ENCODE data around the gene ZNF605.

DNA sequence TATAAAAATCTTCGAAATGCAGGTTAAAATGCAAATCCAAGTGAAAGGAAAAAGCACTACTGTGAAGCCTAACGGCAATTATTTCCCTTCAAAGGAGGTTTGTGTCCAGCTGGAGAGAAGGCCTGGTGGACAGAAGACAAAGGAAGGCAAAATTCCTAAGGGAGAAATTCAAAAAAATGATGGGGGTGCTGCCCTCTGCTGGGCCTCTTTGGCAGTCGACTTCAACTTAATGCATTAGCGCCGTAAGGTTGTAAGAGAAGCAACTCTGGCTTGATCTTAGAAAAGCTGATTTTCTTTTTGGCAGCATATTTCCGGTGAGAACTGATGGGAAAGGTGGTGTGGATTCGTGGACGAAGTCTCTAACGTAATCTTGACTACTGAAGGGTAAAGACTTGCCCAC lies 34.4 kb downstream of the ZNF605 start:
- TF ChIP-seq, protein P1, sequence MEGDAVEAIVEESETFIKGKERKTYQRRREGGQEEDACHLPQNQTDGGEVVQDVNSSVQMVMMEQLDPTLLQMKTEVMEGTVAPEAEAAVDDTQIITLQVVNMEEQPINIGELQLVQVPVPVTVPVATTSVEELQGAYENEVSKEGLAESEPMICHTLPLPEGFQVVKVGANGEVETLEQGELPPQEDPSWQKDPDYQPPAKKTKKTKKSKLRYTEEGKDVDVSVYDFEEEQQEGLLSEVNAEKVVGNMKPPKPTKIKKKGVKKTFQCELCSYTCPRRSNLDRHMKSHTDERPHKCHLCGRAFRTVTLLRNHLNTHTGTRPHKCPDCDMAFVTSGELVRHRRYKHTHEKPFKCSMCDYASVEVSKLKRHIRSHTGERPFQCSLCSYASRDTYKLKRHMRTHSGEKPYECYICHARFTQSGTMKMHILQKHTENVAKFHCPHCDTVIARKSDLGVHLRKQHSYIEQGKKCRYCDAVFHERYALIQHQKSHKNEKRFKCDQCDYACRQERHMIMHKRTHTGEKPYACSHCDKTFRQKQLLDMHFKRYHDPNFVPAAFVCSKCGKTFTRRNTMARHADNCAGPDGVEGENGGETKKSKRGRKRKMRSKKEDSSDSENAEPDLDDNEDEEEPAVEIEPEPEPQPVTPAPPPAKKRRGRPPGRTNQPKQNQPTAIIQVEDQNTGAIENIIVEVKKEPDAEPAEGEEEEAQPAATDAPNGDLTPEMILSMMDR (IDR thresholded peaks at IDR 0.05; ENCODE audit: borderline replicate concordance, extremely low read depth, low read length, poor library complexity, severe bottlenecking): peak; percentile 42
- TF ChIP-seq EZH2 (IDR thresholded peaks at IDR 0.05; ENCODE audit: borderline replicate concordance, low read depth, low read length, severe bottlenecking): no peak
